OCI-LY3 (cell line): ENCODE results near the gene NCKAP5.

ENCODE experiments used
- H2AFZ ChIP-seq: fragments of 200-600, 300-600 bp; shearing (Covaris generic); 2 replicates; pipeline ENCODE4 v1.6.0; 2014; ENCODE audit warnings: antibody characterized with exemption, low read depth, low read length
- H3K27ac ChIP-seq: fragments of 200-600, 300-600 bp; sonication (generic); 2 replicates; pipeline ENCODE4 v1.5.1; 2014; ENCODE audit warnings: mild to moderate bottlenecking, low read length, moderate library complexity, mixed read lengths
- H3K27me3 ChIP-seq: fragments of 200-600, 300-600 bp; sonication (generic); 2 replicates; pipeline ENCODE4 v1.6.1; 2014; ENCODE audit warnings: low read depth, low read length, mixed read lengths
- H3K36me3 ChIP-seq: fragments of 200-600, 300-600 bp; sonication (generic); replicated peaks from 2 replicates; pipeline ENCODE3; 2014; ENCODE audit warnings: low read depth, low read length, mixed read lengths
- H3K4me1 ChIP-seq: fragments of 300-600, 200-600 bp; sonication (generic); 2 replicates; pipeline ENCODE4 v1.6.1; 2014; ENCODE audit warnings: low read length, mixed read lengths
- H3K4me2 ChIP-seq: fragments of 200-600, 300-600 bp; sonication (generic); 2 replicates; pipeline ENCODE4 v1.6.1; 2014; ENCODE audit warnings: low read length, mixed read lengths
- H3K4me3 ChIP-seq: fragments of 300-600, 200-600 bp; sonication (generic); 2 replicates; pipeline ENCODE4 v1.5.1; 2014; ENCODE audit warnings: antibody characterized with exemption, mild to moderate bottlenecking, low read length, moderate library complexity
- H3K79me2 ChIP-seq: fragments of 300-600, 200-600 bp; shearing (Covaris generic); 2 replicates; pipeline ENCODE4 v1.6.1; 2014; ENCODE audit warnings: mild to moderate bottlenecking, low read length, mixed read lengths
- H3K9ac ChIP-seq: fragments of 300-600, 200-600 bp; shearing (Covaris generic); 2 replicates; pipeline ENCODE4 v1.6.0; 2014; ENCODE audit warnings: mild to moderate bottlenecking, low read length, moderate library complexity
- H3K9me3 ChIP-seq: fragments of 200-600, 300-600 bp; shearing (Covaris generic); 2 replicates; pipeline ENCODE4 v1.6.1; 2014; ENCODE audit warnings: low read length, mixed read lengths; ENCODE audit not compliant: insufficient read depth
- H4K20me1 ChIP-seq: fragments of 200-600, 300-600 bp; sonication (generic); 2 replicates; pipeline ENCODE4 v1.6.1; 2016; ENCODE audit warnings: low read length, mixed read lengths; ENCODE audit not compliant: insufficient read depth
- EZH2phosphoT487 ChIP-seq: fragments of 200-600 bp; shearing (Covaris generic); IDR thresholded peaks from 2 replicates; pipeline ENCODE4 v1.6.1; 2018; ENCODE audit warnings: antibody characterized with exemption, mixed run types, low read depth
- TF ChIP-seq, protein P1 (sequence below): fragments of 200-600, 300-600 bp; sonication (generic); IDR thresholded peaks from 2 replicates; pipeline ENCODE4 v1.5.1; 2014; ENCODE audit warnings: antibody characterized with exemption, low read length, low read depth

The NCKAP5 gene

DNA sequence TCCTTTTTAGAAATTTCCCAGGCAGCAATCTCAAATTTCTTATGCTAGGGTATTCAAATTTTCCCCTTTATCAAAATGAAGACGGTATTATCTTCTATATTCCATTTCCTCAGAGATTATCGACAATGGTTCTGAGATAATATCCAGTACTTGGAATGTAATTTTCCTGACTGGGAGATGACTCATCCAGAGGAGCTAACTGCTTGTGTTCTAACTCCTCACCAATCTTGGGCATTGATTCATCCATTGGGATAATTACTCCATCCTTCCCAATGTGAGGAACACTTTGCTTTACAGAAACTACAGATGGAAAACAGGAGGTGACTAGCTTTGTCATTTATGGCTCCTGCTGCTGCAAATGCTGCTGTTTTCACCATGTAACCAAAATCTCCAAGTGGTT is 658.8 kb downstream of the NCKAP5 start:
- H3K27ac ChIP-seq: no peak overlapping the region
- no peak overlapping the region for H2AFZ ChIP-seq
- peaks cover 4% of the 10 kb centered on the region; the same call in 1 of the 2 replicates for H3K27me3 ChIP-seq
- H4K20me1 ChIP-seq: no peaks in the 10 kb centered on the region
- no peak for TF ChIP-seq EZH2phosphoT487
- TF ChIP-seq, protein P1, sequence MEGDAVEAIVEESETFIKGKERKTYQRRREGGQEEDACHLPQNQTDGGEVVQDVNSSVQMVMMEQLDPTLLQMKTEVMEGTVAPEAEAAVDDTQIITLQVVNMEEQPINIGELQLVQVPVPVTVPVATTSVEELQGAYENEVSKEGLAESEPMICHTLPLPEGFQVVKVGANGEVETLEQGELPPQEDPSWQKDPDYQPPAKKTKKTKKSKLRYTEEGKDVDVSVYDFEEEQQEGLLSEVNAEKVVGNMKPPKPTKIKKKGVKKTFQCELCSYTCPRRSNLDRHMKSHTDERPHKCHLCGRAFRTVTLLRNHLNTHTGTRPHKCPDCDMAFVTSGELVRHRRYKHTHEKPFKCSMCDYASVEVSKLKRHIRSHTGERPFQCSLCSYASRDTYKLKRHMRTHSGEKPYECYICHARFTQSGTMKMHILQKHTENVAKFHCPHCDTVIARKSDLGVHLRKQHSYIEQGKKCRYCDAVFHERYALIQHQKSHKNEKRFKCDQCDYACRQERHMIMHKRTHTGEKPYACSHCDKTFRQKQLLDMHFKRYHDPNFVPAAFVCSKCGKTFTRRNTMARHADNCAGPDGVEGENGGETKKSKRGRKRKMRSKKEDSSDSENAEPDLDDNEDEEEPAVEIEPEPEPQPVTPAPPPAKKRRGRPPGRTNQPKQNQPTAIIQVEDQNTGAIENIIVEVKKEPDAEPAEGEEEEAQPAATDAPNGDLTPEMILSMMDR: no peak
- H3K79me2 ChIP-seq: no peaks in the 10 kb centered on the region
- no peak overlapping the region for H3K9ac ChIP-seq
- no peaks in the 10 kb centered on the region for H3K4me1 ChIP-seq
- no peak overlapping the region for H3K4me2 ChIP-seq
- no peak overlapping the region for H3K4me3 ChIP-seq
- H3K36me3 ChIP-seq: no peaks in the 10 kb centered on the region
- no peaks in the 10 kb centered on the region for H3K9me3 ChIP-seq

DNA sequence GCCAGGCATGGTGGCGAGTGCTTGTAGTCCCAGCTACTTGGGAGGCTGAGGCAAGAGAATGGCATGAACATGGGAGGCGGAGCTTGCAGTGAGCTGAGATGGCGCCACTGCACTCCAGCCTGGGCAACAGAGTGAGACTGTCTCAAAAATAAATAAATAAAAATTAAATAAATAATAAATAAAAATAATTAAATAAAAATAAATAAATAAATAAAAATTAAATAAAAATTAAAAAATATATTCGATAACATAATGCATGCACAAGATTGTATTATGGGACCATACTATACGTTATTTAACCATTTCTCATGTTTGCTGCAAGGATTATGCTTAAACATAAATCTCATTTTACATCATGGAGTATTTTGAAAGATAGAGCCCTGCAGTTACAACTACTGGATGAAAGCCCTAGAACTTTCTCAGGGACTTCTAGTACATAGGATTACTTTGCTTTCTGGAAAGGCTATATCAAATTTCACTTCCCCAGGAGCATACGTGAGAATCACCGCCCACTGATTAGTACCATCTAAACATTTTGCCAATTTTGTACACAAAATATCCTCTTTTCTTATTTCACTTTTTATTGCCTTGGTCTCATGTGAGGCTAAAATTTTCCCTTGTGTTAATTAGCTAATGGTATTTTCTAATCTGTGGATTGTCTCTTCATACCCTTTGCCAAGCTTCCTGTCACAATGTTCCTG is 664.0 kb downstream of the NCKAP5 start:
- Histone ChIP-seq H3K79me2 (no peaks in the 10 kb centered on the region), H3K4me3 (no peak overlapping the region), H3K4me2 (no peak overlapping the region), H4K20me1 (no peaks in the 10 kb centered on the region), H3K9ac (no peak overlapping the region), H3K27me3 (peaks cover 4% of the 10 kb centered on the region; the same call in 1 of the 2 replicates), H2AFZ (no peak overlapping the region), H3K4me1 (no peaks in the 10 kb centered on the region), H3K36me3 (no peaks in the 10 kb centered on the region), H3K27ac (no peak overlapping the region), H3K9me3 (no peaks in the 10 kb centered on the region)
- no peak for TF ChIP-seq EZH2phosphoT487
- TF ChIP-seq, protein P1: no peak

DNA sequence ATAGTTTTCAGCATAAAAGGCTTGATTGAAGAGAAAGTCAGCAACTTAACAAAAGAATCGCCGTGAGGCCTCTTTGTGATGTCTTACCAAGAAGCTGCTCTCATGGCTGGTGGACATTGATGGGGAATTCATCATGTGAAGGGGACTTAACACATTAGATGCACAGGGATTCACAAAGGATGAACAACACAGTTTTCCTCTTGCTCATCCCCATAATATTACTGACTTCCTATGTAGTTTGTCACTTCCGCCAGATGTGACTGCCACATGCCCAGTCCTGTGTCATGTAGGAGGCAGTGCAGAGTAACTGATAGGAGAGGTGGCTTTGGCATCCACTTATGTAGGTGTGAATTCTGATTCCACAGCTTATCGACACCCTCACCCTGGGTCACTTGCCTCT is 665.6 kb downstream of the NCKAP5 start:
- Histone ChIP-seq H3K79me2 (no peaks in the 10 kb centered on the region), H3K4me2 (no peak overlapping the region), H3K27ac (no peak overlapping the region), H2AFZ (no peak overlapping the region), H3K36me3 (no peaks in the 10 kb centered on the region), H3K27me3 (peaks cover 4% of the 10 kb centered on the region; the same call in 1 of the 2 replicates), H3K4me1 (no peaks in the 10 kb centered on the region), H3K9ac (no peak overlapping the region), H3K4me3 (no peak overlapping the region), H3K9me3 (no peaks in the 10 kb centered on the region), H4K20me1 (no peaks in the 10 kb centered on the region)
- TF ChIP-seq, protein P1: no peak
- no peak for TF ChIP-seq EZH2phosphoT487

DNA sequence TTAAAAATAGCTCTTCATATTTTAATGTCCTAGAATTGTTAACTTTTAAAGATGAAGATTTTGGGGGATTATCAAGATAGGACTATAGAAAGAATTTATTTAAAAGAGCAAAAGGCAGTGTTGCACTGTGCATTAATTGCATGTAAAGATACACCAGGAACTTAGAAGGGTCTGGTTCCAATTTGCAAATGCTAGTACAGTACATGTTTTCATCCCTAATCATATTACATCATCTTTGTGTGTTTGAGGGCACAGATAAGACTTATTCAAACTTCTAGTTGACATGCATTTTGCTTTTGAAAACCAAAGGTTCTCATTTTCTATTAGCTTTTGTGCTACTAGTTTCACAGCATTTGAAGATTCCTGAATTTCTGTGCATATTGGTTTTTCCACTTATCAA is 666.6 kb downstream of the NCKAP5 start:
- TF ChIP-seq EZH2phosphoT487: no peak
- TF ChIP-seq, protein P1: no peak
- no peak overlapping the region for H2AFZ ChIP-seq
- H3K27me3 ChIP-seq: peaks cover 4% of the 10 kb centered on the region; the same call in 1 of the 2 replicates
- H3K36me3 ChIP-seq: no peaks in the 10 kb centered on the region
- H4K20me1 ChIP-seq: no peaks in the 10 kb centered on the region
- no peaks in the 10 kb centered on the region for H3K4me1 ChIP-seq
- no peak overlapping the region for H3K9ac ChIP-seq
- H3K4me2 ChIP-seq: no peak overlapping the region
- H3K79me2 ChIP-seq: no peaks in the 10 kb centered on the region
- H3K9me3 ChIP-seq: no peaks in the 10 kb centered on the region
- no peak overlapping the region for H3K27ac ChIP-seq
- no peak overlapping the region for H3K4me3 ChIP-seq
